ENCODE data around the gene OR6K3. TPM values are rescaled to one million over a fixed set of nuclear protein-coding genes. Genes with fewer than 3 reads are reported as not detected.

OR6K3 gene
- total RNA-seq, 1 experiment from 2014 or later: not detected

- H3K27me3 ChIP-seq (replicated peaks): no peaks in the 10 kb centered on the region
- no peak for DNase-seq (ENCODE audit: low read depth in 1 of 2, low spot score in 2 of 2)
- H3K36me3 ChIP-seq: no peaks in the 10 kb centered on the region
- H3K4me1 ChIP-seq (replicated peaks): no peaks in the 10 kb centered on the region
- H3K27ac ChIP-seq: no peak overlapping the region
- no peak overlapping the region for H3K4me3 ChIP-seq
- H3K9me3 ChIP-seq (replicated peaks): no peaks in the 10 kb centered on the region
Observed at GRCh38 chr1:158675563-158676323, 44.8 kb downstream of the OR6K3 start.

GRCh38 chr1:158674302-158674701 is 46.2 kb downstream of the OR6K3 start:
- Histone ChIP-seq H3K36me3 (no peaks in the 10 kb centered on the region), H3K27me3 (replicated peaks) (no peaks in the 10 kb centered on the region), H3K4me3 (no peak overlapping the region), H3K4me1 (replicated peaks) (no peaks in the 10 kb centered on the region), H3K27ac (no peak overlapping the region), H3K9me3 (replicated peaks) (0 out of 2 replicates have a peak, but pooled peaks cover 2% of the 10 kb centered on the region)
- no peak for DNase-seq (ENCODE audit: low read depth in 1 of 2, low spot score in 2 of 2)

Other genes with a start within 250 kb of the OR6K3 start
- gene OR10R2, start 248.5 kb downstream of the OR6K3 start, total RNA-seq (2014; rRNA removed; shearing (Covaris generic)): not detected in 2 replicates
- not detected in 2 replicates for gene OR6Y1, start 166.3 kb downstream of the OR6K3 start, total RNA-seq (2014; rRNA removed; shearing (Covaris generic))
- not detected in 2 replicates for gene OR6P1, start 150.1 kb downstream of the OR6K3 start, total RNA-seq (2014; rRNA removed; shearing (Covaris generic))
- gene OR10X1, start 140.8 kb downstream of the OR6K3 start, total RNA-seq (2014; rRNA removed; shearing (Covaris generic)): not detected in 2 replicates
- gene OR10Z1, start 115.5 kb downstream of the OR6K3 start, total RNA-seq (2014; rRNA removed; shearing (Covaris generic)): not detected in 2 replicates
- gene SPTA1, start 34.0 kb downstream of the OR6K3 start, total RNA-seq (2014; rRNA removed; shearing (Covaris generic)): not detected in 2 replicates
- not detected in 2 replicates for gene OR6K2, start 20.1 kb downstream of the OR6K3 start, total RNA-seq (2014; rRNA removed; shearing (Covaris generic))
- gene OR6K6, start 34.0 kb upstream of the OR6K3 start, total RNA-seq (2014; rRNA removed; shearing (Covaris generic)): not detected in 2 replicates
- gene OR6N1, start 51.5 kb upstream of the OR6K3 start, total RNA-seq (2014; rRNA removed; shearing (Covaris generic)): not detected in 2 replicates
- gene OR6N2, start 60.5 kb upstream of the OR6K3 start, total RNA-seq (2014; rRNA removed; shearing (Covaris generic)): not detected in 2 replicates
- gene MNDA, start 110.6 kb upstream of the OR6K3 start, total RNA-seq (2014; rRNA removed; shearing (Covaris generic)): not detected in 2 replicates
- not detected in 2 replicates for gene PYHIN1, start 210.8 kb upstream of the OR6K3 start, total RNA-seq (2014; rRNA removed; shearing (Covaris generic))